ENCODE results near the gene MITF. TPM values are rescaled to one million over a fixed set of nuclear protein-coding genes. Genes with fewer than 3 reads are reported as not detected.

MITF gene
- total RNA-seq, 1 experiment from 2014 or later: 4.3 TPM

DNA sequence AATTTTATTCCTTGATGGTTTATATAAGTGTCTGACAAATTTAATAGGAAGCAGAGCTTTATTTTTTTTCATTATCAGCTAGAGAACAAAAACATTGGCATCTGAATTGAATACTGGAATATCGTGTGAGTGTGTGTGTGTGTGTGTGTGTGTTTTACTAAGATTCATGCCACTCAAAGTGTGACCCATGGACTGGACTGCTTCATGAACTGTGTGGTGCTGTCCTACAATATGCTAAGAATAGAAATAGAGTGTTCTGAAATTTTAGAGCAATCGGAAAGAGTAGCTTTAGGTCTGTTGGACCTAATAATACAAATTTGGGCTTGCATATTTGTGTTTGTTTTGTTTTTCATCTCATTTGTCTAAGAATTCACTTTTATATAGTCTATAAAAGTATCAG lies 89.6 kb downstream of the MITF start:
- POLR2A ChIA-PET: no interaction called here
- Histone ChIP-seq H3K27me3 (replicated peaks; ENCODE audit: control insufficient read depth, insufficient read depth, low read length) (no peaks in the 10 kb centered on the region), H3K4me3 (ENCODE audit: low read depth, low read length) (no peak overlapping the region), H3K9me3 (no peaks in the 10 kb centered on the region), H3K36me3 (ENCODE audit: control insufficient read depth, insufficient read depth, low read length) (no peaks in the 10 kb centered on the region), H3K4me1 (0 out of 2 replicates have a peak, but pooled peaks cover 4% of the 10 kb centered on the region)
- Mint-ChIP-seq H3K27ac (ENCODE audit: unreplicated experiment) (no peak overlapping the region), H3K36me3 (ENCODE audit: insufficient read depth, unreplicated experiment) (peaks cover 5% of the 10 kb centered on the region), H3K9me3 (ENCODE audit: unreplicated experiment) (peaks cover 10% of the 10 kb centered on the region), H3K4me1 (ENCODE audit: low read depth, unreplicated experiment) (no peaks in the 10 kb centered on the region), H3K4me3 (ENCODE audit: unreplicated experiment) (no peak overlapping the region), H3K27me3 (ENCODE audit: insufficient read depth, unreplicated experiment) (no peaks in the 10 kb centered on the region)
- DNase-seq: no peak
- TF ChIP-seq, protein P1, sequence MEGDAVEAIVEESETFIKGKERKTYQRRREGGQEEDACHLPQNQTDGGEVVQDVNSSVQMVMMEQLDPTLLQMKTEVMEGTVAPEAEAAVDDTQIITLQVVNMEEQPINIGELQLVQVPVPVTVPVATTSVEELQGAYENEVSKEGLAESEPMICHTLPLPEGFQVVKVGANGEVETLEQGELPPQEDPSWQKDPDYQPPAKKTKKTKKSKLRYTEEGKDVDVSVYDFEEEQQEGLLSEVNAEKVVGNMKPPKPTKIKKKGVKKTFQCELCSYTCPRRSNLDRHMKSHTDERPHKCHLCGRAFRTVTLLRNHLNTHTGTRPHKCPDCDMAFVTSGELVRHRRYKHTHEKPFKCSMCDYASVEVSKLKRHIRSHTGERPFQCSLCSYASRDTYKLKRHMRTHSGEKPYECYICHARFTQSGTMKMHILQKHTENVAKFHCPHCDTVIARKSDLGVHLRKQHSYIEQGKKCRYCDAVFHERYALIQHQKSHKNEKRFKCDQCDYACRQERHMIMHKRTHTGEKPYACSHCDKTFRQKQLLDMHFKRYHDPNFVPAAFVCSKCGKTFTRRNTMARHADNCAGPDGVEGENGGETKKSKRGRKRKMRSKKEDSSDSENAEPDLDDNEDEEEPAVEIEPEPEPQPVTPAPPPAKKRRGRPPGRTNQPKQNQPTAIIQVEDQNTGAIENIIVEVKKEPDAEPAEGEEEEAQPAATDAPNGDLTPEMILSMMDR (IDR thresholded peaks at IDR 0.05; ENCODE audit: insufficient read depth in 1 of 2, low read depth in 1 of 2, low read length in 1 of 2, severe bottlenecking in 1 of 2, unreplicated experiment in 1 of 2): no peak
- intact Hi-C loops (cut with micrococcal nuclease; ENCODE audit: unreplicated experiment): no loop called here
- no TSS peak for BruUV-seq (replicated peaks)
- CTCF ChIA-PET: interaction anchor here (0.6 kb wide), 1 partner anchor 20 kb away, joined by 3 read pairs; no protein-coding TSS in a partner anchor

DNA sequence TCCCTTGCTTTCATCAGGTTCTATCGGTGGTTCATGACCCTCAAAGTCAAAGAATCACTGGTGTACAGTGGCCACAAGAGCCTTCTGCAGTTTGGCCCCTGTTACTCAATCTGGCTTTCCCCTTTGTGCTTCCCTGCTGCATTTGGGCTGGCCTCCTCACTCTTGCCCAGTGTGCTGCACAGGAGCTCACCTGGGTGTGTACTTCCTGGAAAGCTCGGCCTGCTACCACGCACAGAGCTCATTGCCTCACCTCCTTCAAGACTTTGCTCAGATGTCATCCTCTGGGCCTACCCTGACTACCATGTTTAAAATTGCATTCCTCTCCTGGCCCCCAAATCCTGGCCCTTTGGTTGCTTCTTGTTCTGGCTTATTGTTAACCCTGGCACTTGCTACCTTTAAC lies 90.9 kb downstream of the MITF start:
- POLR2A ChIA-PET: no interaction called here
- no peaks in the 10 kb centered on the region for H3K4me1 ChIP-seq
- no peaks in the 10 kb centered on the region for H3K27me3 ChIP-seq (replicated peaks; ENCODE audit: control insufficient read depth, insufficient read depth, low read length)
- H3K27ac Mint-ChIP-seq (ENCODE audit: unreplicated experiment): no peak overlapping the region
- BruUV-seq (replicated peaks): no TSS peak
- peaks cover 21% of the 10 kb centered on the region for H3K9me3 Mint-ChIP-seq (ENCODE audit: unreplicated experiment)
- peaks cover 5% of the 10 kb centered on the region for H3K36me3 Mint-ChIP-seq (ENCODE audit: insufficient read depth, unreplicated experiment)
- H3K9me3 ChIP-seq: peaks cover 3% of the 10 kb centered on the region
- no peak for DNase-seq
- TF ChIP-seq, protein P1 (IDR thresholded peaks at IDR 0.05; ENCODE audit: insufficient read depth in 1 of 2, low read depth in 1 of 2, low read length in 1 of 2, severe bottlenecking in 1 of 2, unreplicated experiment in 1 of 2): no peak
- intact Hi-C loops (cut with micrococcal nuclease; ENCODE audit: unreplicated experiment): no loop called here
- CTCF ChIA-PET: no interaction called here
- no peak overlapping the region for H3K4me3 Mint-ChIP-seq (ENCODE audit: unreplicated experiment)
- H3K4me3 ChIP-seq (ENCODE audit: low read depth, low read length): no peak overlapping the region
- no peaks in the 10 kb centered on the region for H3K36me3 ChIP-seq (ENCODE audit: control insufficient read depth, insufficient read depth, low read length)
- H3K27me3 Mint-ChIP-seq (ENCODE audit: insufficient read depth, unreplicated experiment): no peaks in the 10 kb centered on the region
- no peaks in the 10 kb centered on the region for H3K4me1 Mint-ChIP-seq (ENCODE audit: low read depth, unreplicated experiment)

DNA sequence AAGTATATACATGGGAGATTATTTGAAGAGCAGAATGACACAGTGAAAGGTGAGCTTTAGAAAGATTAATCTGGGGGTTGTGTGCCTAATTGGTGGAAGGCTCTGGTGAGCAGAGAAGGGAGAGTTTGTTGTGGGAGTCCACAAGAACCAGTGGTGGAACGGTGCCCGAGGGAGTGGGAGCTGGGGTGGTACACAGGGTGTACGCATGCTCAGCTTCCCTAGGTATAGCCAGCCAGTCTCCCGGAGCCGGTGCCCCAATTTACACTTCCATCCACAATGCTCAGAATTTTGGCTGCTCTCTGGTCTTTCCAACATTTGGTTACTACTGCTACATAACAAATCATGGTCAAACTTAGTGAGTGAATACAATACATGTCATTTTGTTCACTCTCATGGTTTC lies 92.5 kb downstream of the MITF start:
- Mint-ChIP-seq H3K27me3 (ENCODE audit: insufficient read depth, unreplicated experiment) (no peaks in the 10 kb centered on the region), H3K36me3 (ENCODE audit: insufficient read depth, unreplicated experiment) (peaks cover 5% of the 10 kb centered on the region), H3K9me3 (ENCODE audit: unreplicated experiment) (peaks cover 31% of the 10 kb centered on the region), H3K4me3 (ENCODE audit: unreplicated experiment) (no peak overlapping the region), H3K27ac (ENCODE audit: unreplicated experiment) (no peak overlapping the region), H3K4me1 (ENCODE audit: low read depth, unreplicated experiment) (no peaks in the 10 kb centered on the region)
- no peaks in the 10 kb centered on the region for H3K27me3 ChIP-seq (replicated peaks; ENCODE audit: control insufficient read depth, insufficient read depth, low read length)
- peaks cover 3% of the 10 kb centered on the region for H3K9me3 ChIP-seq
- no peak overlapping the region for H3K4me3 ChIP-seq (ENCODE audit: low read depth, low read length)
- H3K36me3 ChIP-seq (ENCODE audit: control insufficient read depth, insufficient read depth, low read length): no peaks in the 10 kb centered on the region
- ChIA-PET POLR2A (no interaction called here), CTCF (no interaction called here)
- BruUV-seq (replicated peaks): no TSS peak
- no peak for DNase-seq
- H3K4me1 ChIP-seq: no peaks in the 10 kb centered on the region
- intact Hi-C loops (cut with micrococcal nuclease; ENCODE audit: unreplicated experiment): no loop called here
- TF ChIP-seq, protein P1 (IDR thresholded peaks at IDR 0.05; ENCODE audit: insufficient read depth in 1 of 2, low read depth in 1 of 2, low read length in 1 of 2, severe bottlenecking in 1 of 2, unreplicated experiment in 1 of 2): no peak

Measured in Caco-2 (cell line).